Medulla oblongata (tissue), 1 donor: Measurements from ENCODE around the gene GDPD2.
"Not testable (repeated sequence)": the region's sequence is repeated elsewhere in the genome, so short reads cannot be mapped to it uniquely, and the experiment has no call there.

Source experiments
- DNase-seq: peaks from one replicate; pipeline ENCODE4 v3.0.0-alpha.2; 2015; ENCODE audit errors: extremely low spot score

GDPD2 gene

GRCh38 chrX:70422851-70423341 is at the start of gene GDPD2:
Gene GDPD2, plus strand, starts transcription at chrX:70423314. Its CDS starts 1,671 bp downstream, at chrX:70424985.
- DNase-seq: peak; percentile 36

GRCh38 chrX:70386235-70386634 is 36.9 kb upstream of the GDPD2 start:
- DNase-seq: no peak

- DNase-seq: no peak
Measured at GRCh38 chrX:70398899-70399298, 24.2 kb upstream of the GDPD2 start.

GRCh38 chrX:70400181-70400580 is 22.9 kb upstream of the GDPD2 start:
- DNase-seq: not testable (repeated sequence)

GRCh38 chrX:70402721-70403120 is 20.4 kb upstream of the GDPD2 start:
- no peak for DNase-seq

GRCh38 chrX:70405003-70405402 is 18.1 kb upstream of the GDPD2 start:
- no peak for DNase-seq

- no peak for DNase-seq
Measured at GRCh38 chrX:70410921-70411320, 12.2 kb upstream of the GDPD2 start.

GRCh38 chrX:70411475-70411874 is 11.6 kb upstream of the GDPD2 start:
- no peak for DNase-seq

GRCh38 chrX:70421618-70422017 is 1.5 kb upstream of the GDPD2 start:
- DNase-seq: peak; percentile 61

GRCh38 chrX:70423936-70424675 is 992 bp downstream of the GDPD2 start:
- DNase-seq: no peak

GRCh38 chrX:70424801-70425200 is 1.7 kb downstream of the GDPD2 start:
- DNase-seq: no peak

- DNase-seq: no peak
Measured at GRCh38 chrX:70426286-70427278, 3.5 kb downstream of the GDPD2 start.

GRCh38 chrX:70427365-70427764 is 4.3 kb downstream of the GDPD2 start:
- no peak for DNase-seq

GRCh38 chrX:70429759-70430158 is 6.6 kb downstream of the GDPD2 start:
- DNase-seq: no peak

- DNase-seq: no peak
Measured at GRCh38 chrX:70432936-70433847, 10.1 kb downstream of the GDPD2 start.

- peak; percentile 65 for DNase-seq
Measured at GRCh38 chrX:70433848-70434351, 10.8 kb downstream of the GDPD2 start.

GRCh38 chrX:70434352-70434866 is 11.3 kb downstream of the GDPD2 start:
- DNase-seq: peak; percentile 83

- no peak for DNase-seq
Measured at GRCh38 chrX:70434914-70435586, 11.9 kb downstream of the GDPD2 start.

- DNase-seq: no peak
Measured at GRCh38 chrX:70436343-70436742, 13.2 kb downstream of the GDPD2 start.

- no peak for DNase-seq
Measured at GRCh38 chrX:70437011-70437410, 13.9 kb downstream of the GDPD2 start.
